Superior temporal gyrus (tissue), 1 donor: ENCODE measurements around the gene ARID1B.

Experiments
- DNase-seq: peaks from one replicate; pipeline ENCODE4 v3.0.0-alpha.2; 2016; ENCODE audit errors: extremely low spot score

The ARID1B gene

DNA sequence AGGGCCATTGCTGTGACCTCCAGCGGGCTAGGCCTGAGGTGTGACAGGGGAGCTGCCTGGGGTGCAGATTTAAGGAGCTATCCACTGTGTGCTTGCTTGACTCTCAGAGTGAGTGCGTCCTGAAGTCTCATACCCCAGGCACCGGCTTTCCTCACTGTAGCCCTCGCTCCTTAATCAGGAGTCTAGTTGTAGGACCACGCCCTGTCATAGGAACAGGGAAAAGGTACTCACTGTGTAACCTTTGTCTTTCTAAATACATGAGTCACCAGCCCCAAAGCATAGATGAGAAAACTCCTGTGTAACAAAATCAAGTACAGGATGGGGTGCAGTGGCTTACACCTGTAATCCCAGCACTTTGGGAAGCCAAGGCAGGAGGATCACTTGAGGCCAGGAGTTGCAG is 404.5 kb downstream of the ARID1B start:
- DNase-seq, result no peak

DNA sequence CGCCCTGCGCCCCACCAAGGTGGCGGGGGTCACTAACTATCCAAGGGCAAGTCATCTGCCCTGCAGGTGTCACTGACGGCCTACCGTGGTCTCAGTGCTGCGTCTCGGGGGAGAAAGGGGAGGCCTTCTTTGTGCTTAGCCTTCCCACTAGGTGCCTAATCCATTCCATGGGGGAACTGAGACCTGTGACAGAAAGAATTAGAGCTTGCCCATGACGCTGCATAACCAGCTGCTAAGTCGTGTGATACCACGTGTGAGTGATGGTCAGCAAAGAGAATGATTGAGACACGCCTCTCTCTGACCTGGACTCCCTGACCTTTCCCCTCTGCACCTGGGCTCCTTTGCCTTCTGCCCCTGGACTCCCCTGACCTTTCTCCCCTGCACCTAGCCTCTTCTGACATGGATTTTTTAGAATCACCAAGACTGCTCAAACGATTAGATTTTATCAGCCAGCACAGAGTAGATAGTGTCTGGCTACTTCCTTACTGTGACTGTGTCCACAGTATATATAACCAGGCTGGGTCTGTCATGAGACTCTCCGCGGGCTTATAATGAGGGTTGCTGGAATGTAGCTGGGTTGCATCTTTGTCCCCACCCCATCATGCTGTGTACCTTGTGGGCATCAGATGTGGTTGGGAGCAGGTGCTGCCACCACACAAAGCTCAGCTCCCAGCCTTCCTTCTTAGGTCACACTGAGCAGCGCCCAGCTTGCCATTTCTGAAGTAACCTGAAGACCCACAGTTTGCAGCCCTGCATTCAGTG is 405.5 kb downstream of the ARID1B start:
- no peak for DNase-seq

- peak; percentile 74 for DNase-seq
These were observed 407.2 kb downstream of the ARID1B start for GRCh38 chr6:157184202-157185015.

GRCh38 chr6:157185171-157185570 is 408.0 kb downstream of the ARID1B start:
- DNase-seq, result no peak

- no peak for DNase-seq
These were observed 408.8 kb downstream of the ARID1B start for GRCh38 chr6:157185986-157186385.

DNA sequence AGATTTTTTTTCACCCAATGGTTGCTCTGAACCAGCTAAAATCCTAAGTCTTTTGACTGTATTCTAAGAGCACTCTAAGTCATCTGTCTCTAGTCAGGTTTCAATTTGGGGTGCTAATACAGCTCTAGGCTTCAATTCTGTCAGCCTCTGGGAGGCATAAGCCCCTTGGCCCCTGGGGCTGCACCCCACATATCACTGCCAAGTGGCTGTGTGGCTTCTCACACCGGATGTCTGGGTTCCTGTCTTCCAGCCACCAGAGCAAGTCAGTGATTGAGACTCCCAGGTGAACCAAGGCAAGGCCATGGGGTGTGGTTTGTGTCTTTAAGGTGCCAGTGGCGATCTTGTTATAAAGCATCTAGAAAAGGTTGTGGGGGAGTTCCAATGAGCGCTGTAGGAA is 409.6 kb downstream of the ARID1B start:
- DNase-seq, result no peak

GRCh38 chr6:157187182-157188083 is 410.3 kb downstream of the ARID1B start:
- DNase-seq, result no peak

DNA sequence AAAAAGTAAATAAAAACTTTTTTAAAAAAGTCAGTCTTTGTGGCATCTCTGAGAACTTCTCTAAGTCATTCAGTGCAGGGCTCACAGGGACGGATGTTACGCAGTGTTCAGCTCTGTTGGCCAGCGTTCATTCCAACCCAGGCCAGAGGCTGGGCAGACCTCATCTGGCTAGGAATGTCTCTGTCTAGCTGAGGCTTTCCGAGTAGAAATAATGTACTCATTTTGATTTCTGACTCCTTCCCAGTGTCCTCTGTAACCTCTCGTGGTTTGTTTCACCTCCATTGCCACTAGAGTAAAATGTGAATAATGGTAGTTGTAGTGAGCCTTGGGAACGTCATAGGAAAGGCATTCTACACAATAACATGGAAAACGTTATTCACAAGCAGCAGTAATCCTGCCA is 411.0 kb downstream of the ARID1B start:
- DNase-seq, result no peak

DNA sequence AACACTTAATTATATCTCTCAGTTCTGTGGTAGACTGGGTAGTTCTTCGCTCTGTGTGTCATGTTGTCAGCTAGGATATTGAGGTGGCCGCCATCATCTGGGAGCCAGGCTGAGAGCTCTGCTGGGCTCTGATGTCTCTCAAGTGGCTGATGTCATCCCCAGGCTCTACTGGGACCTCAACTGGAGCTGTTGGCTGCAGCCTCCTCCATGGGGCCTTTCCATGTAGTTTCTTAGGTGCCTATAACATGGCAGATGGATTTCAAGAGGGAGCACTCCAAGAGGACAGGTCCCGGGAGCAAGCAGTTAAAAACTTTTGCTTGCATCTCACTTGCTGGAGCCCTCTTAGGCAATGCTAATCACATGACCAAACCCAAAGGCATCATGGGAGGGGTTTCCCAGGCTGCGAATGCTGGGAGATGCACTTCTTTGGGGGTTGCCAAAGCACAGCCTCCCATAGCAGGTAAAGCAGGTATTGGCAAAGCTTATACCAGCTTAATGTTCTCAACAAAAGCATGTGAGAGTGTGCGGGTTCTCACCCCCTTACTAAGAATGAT is 416.3 kb downstream of the ARID1B start:
- DNase-seq, result no peak

DNA sequence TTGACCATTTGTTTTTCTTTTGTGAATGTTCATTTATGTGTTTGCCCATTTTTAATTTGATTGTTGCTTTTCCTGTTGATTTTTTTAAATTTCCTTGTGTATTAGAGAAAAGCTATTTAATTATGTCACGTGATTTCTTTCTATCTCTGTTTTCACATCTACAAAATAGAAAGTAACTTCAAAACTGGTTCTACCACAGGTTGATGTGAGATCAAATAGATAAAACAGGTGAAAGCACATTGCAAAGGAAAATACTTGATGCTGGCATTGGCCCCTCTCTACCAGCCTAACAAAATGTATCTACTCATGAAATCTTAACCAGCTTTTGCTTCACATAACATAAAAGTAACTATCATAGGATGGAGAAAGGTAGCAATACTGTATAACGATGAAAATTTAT is 416.9 kb downstream of the ARID1B start:
- DNase-seq, result no peak

GRCh38 chr6:157194643-157195042 is 417.5 kb downstream of the ARID1B start:
- no peak for DNase-seq

DNA sequence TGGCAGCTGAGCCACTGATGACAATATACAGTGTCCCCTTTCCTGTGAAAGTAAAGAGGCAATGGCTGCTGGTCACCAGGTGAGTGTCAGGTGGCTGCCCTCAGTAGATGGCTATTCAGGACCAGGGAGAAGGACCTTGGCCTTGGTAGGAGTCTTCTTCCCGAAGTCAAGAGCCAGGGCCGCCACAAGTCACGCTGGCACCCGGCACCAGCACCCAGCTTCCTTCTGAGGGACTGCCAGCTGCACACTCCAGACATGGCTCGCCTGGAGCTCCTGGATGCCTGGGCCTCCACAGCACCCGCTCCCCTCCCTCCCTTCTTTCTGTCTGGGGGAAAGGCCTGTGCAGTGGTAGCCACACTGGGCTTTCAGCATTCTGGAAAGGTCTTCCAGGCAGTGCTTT is 419.2 kb downstream of the ARID1B start:
- no peak for DNase-seq

GRCh38 chr6:157198425-157199279 is 421.5 kb downstream of the ARID1B start:
- DNase-seq, result no peak

- no peak for DNase-seq
These were observed 422.9 kb downstream of the ARID1B start for GRCh38 chr6:157200117-157200516.

GRCh38 chr6:157200611-157201010 is 423.4 kb downstream of the ARID1B start:
- DNase-seq, result no peak

DNA sequence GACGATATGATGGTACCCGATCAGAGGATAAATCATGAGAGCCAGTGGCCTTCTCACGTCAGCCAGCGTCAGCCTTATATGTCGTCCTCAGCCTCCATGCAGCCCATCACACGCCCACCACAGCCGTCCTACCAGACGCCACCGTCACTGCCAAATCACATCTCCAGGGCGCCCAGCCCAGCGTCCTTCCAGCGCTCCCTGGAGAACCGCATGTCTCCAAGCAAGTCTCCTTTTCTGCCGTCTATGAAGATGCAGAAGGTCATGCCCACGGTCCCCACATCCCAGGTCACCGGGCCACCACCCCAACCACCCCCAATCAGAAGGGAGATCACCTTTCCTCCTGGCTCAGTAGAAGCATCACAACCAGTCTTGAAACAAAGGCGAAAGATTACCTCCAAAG is 423.9 kb downstream of the ARID1B start:
- DNase-seq, result no peak

DNA sequence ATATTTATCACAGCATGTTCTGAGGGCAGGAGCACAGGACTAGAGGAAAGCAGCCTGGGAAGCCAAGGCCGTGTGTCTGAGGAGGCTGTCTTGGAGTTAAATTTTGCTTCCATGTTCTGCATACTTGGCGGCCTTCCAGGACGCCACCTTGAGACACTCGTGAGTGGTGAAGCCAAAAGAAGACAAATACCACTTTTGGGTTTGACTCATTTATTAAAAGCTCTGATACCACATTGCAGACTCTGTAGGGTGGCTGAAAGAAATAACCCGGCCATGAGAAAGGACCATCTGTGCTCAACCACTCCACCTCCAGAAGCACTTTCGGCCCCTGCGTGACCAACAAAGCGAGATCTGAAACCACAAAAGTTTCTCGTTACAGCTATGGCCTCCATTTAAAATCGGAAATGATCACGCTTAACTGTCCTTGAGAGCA is 426.1 kb downstream of the ARID1B start:
- DNase-seq, result no peak

GRCh38 chr6:157203764-157204163 is 426.6 kb downstream of the ARID1B start:
- DNase-seq, result no peak

DNA sequence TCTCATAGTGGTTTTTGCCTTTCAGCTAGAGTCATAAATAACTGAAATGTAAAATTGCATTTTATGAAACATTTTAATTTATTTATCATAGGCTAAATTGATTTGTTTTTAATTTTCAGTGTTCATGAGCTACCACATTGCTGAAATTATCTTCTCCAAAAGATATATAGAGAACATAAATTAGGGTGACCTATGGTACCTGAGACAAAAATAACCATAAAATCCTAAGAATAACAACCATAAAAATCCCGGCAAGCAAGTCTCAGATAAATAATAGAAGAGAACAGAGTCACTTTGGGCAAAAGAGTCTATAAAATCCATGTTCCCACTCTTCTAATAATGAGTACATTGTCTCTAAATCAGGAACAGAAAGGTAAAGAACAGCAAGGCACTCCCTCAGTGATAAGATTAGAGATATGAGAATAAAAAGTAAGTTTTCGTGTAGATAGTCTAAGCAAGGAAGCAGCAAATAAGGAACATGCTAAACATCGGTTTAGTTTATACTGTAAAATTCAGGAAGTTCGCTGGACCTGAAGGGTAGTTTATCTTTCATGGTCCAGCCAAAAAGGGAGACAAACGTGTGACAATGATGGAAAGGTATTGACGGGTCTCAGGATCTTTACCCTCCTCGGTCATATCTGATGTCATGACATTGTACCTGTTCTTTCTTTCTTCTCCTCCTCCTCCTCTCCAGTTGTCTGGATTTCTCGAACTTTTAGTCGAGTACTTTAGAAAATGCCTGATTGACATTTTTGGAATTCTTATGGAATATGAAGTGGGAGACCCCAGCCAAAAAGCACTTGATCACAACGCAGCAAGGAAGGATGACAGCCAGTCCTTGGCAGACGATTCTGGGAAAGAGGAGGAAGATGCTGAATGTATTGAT is 428.5 kb downstream of the ARID1B start:
- DNase-seq, result no peak

DNA sequence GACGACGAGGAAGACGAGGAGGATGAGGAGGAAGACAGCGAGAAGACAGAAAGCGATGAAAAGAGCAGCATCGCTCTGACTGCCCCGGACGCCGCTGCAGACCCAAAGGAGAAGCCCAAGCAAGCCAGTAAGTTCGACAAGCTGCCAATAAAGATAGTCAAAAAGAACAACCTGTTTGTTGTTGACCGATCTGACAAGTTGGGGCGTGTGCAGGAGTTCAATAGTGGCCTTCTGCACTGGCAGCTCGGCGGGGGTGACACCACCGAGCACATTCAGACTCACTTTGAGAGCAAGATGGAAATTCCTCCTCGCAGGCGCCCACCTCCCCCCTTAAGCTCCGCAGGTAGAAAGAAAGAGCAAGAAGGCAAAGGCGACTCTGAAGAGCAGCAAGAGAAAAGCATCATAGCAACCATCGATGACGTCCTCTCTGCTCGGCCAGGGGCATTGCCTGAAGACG is 429.2 kb downstream of the ARID1B start:
- DNase-seq, result no peak
